Gastrocnemius medialis (tissue), 4 donors: ENCODE results near the gene THNSL1.

Source experiments
- CTCF ChIP-seq, 5 experiments: fragments of 450-650 bp in 3 of 5; fragments of 200-600 bp in 2 of 5; sonication (generic) in 2 of 5; IDR thresholded peaks in 4 of 5; conservative IDR thresholded peaks in 1 of 5; 1 replicate in 4 of 5; 2 replicates in 1 of 5; pipeline ENCODE4 v1.5.1; 2016 to 2019; ENCODE audit warnings: antibody characterized with exemption in 5 of 5, mild to moderate bottlenecking in 3 of 5, moderate library complexity in 3 of 5
- POLR2A ChIP-seq, 2 donors: fragments of 450-650 bp; IDR thresholded peaks; one replicate each; pipeline ENCODE4 v1.6.1; 2017; ENCODE audit warnings: antibody characterized with exemption in 2 of 2, mild to moderate bottlenecking in 2 of 2, moderate library complexity in 2 of 2

GRCh38 chr10:25072786-25073185, 56.4 kb downstream of the THNSL1 start:
- TF ChIP-seq POLR2A (IDR thresholded peaks at IDR 0.05): no peak
- TF ChIP-seq CTCF (IDR thresholded peaks at IDR 0.05 in 4 of 5, conservative IDR thresholded peaks at IDR 0.05 in 1 of 5): no peak
